IMR-90 (cell line): Measurements from ENCODE around the gene ZNF362. TPM values are rescaled to one million over a fixed set of nuclear protein-coding genes. Genes with fewer than 3 reads are reported as not detected.

Experiments used
- ATAC-seq: fragments of 200-7000 bp; cut with Tn5 transposase; 2 replicates; pipeline ENCODE4 v1.9.1; 2020; ENCODE audit warnings: low read depth, mild to moderate bottlenecking, moderate library complexity
- BruUV-seq: library from RNA; stranded (reverse); fragments of 400-500 nt; replicated peaks from 2 replicates; lab custom pipeline; 2021; lab: Mats Ljungman, UMichigan
- CTCF ChIA-PET: fragments of 300-600 bp; formaldehyde crosslinking; extraction: SDS; loops from one replicate; lab custom pipeline; 2021; ENCODE audit warnings: antibody characterized with exemption; lab: Yijun Ruan, JAX
- POLR2A ChIA-PET: fragments of 300-600 bp; sonication (Branson Sonifier 250); formaldehyde crosslinking; loops from one replicate; lab custom pipeline; 2022; ENCODE audit warnings: antibody characterized with exemption; ENCODE audit not compliant: unreplicated experiment; lab: Charles Lee
- DNase-seq: peaks from one replicate; pipeline ENCODE4 v3.0.0; 2013
- H2AFZ ChIP-seq: replicated peaks from 2 replicates; pipeline ENCODE3; 2013; ENCODE audit warnings: low read length, mild to moderate bottlenecking; ENCODE audit not compliant: poor library complexity
- H2AK5ac ChIP-seq: 2 replicates; pipeline ENCODE4 v1.6.1; 2013; ENCODE audit warnings: low read depth, low read length, inconsistent platforms
- H2AK9ac ChIP-seq: replicated peaks from 2 replicates; pipeline ENCODE3; 2013; ENCODE audit warnings: mild to moderate bottlenecking, low read depth, low read length, moderate library complexity; ENCODE audit not compliant: poor library complexity
- H2BK120ac ChIP-seq: 2 replicates; pipeline ENCODE4 v1.6.1; 2013; ENCODE audit warnings: low read depth, low read length, inconsistent platforms
- H2BK15ac ChIP-seq: 3 replicates; pipeline ENCODE4 v1.6.1; 2013; ENCODE audit warnings: low read depth, low read length, inconsistent platforms
- H2BK20ac ChIP-seq: 2 replicates; pipeline ENCODE4 v1.6.1; 2013; ENCODE audit warnings: low read depth, mild to moderate bottlenecking, inconsistent platforms, low read length, moderate library complexity
- H2BK5ac ChIP-seq: 2 replicates; pipeline ENCODE4 v1.6.1; 2013; ENCODE audit warnings: mild to moderate bottlenecking, low read depth, low read length, inconsistent platforms; ENCODE audit not compliant: poor library complexity, severe bottlenecking
- H3K14ac ChIP-seq: replicated peaks from 2 replicates; pipeline ENCODE4 v1.6.1; 2013; ENCODE audit warnings: low read depth, low read length, inconsistent platforms
- H3K18ac ChIP-seq: 2 replicates; pipeline ENCODE4 v1.6.1; 2013; ENCODE audit warnings: low read depth, low read length, control low read depth
- H3K23ac ChIP-seq: 2 replicates; pipeline ENCODE4 v1.6.1; 2013; ENCODE audit warnings: low read depth, low read length, inconsistent platforms
- H3K27ac ChIP-seq: 2 replicates; pipeline ENCODE4 v1.5.1; 2013; ENCODE audit warnings: mild to moderate bottlenecking, control low read depth, low read length; ENCODE audit not compliant: insufficient read depth
- H3K27me3 ChIP-seq: 2 replicates; pipeline ENCODE4 v1.6.1; 2013; ENCODE audit warnings: low read length; ENCODE audit not compliant: control insufficient read depth, insufficient read depth
- H3K36me3 ChIP-seq: 2 replicates; pipeline ENCODE4 v1.6.1; 2013; ENCODE audit warnings: low read length, mixed read lengths; ENCODE audit not compliant: control insufficient read depth, insufficient read depth
- H3K4ac ChIP-seq: 2 replicates; pipeline ENCODE4 v1.6.1; 2013; ENCODE audit warnings: low read depth, low read length, inconsistent platforms
- H3K4me1 ChIP-seq: 2 replicates; pipeline ENCODE4 v1.6.1; 2013; ENCODE audit warnings: low read length, mixed read lengths; ENCODE audit not compliant: control insufficient read depth, insufficient read depth
- H3K4me2 ChIP-seq: 2 replicates; pipeline ENCODE4 v1.6.1; 2013; ENCODE audit warnings: low read depth, mild to moderate bottlenecking, control low read depth, low read length, moderate library complexity
- H3K4me3 ChIP-seq: 2 replicates; pipeline ENCODE4 v1.5.1; 2013; ENCODE audit warnings: low read depth, mild to moderate bottlenecking, control low read depth, low read length, moderate library complexity; ENCODE audit not compliant: insufficient read depth
- H3K56ac ChIP-seq: 2 replicates; pipeline ENCODE4 v1.6.1; 2013; ENCODE audit warnings: low read length, inconsistent platforms; ENCODE audit not compliant: insufficient read depth; ENCODE audit errors: extremely low read depth
- H3K79me1 ChIP-seq, 2 experiments: 2 replicates each; pipeline ENCODE4 v1.6.1; 2013; ENCODE audit warnings: low read length in 2 of 2, inconsistent platforms in 1 of 2, low read depth in 1 of 2
- H3K9ac ChIP-seq: 2 replicates; pipeline ENCODE4 v1.6.1; 2013; ENCODE audit warnings: low read depth, low read length, control low read depth
- H3K9me1 ChIP-seq: 2 replicates; pipeline ENCODE4 v1.6.1; 2013; ENCODE audit warnings: low read length, inconsistent platforms; ENCODE audit not compliant: insufficient read depth
- H3K9me3 ChIP-seq: 2 replicates; pipeline ENCODE4 v1.6.1; 2013; ENCODE audit warnings: low read length; ENCODE audit not compliant: control insufficient read depth, insufficient read depth
- H4K20me1 ChIP-seq: 2 replicates; pipeline ENCODE4 v1.6.1; 2013; ENCODE audit warnings: low read length, inconsistent platforms; ENCODE audit not compliant: insufficient read depth
- H4K5ac ChIP-seq: 2 replicates; pipeline ENCODE4 v1.6.1; 2013; ENCODE audit warnings: mild to moderate bottlenecking, low read depth, low read length, control low read depth
- H4K8ac ChIP-seq, 2 experiments: 2 replicates each; pipeline ENCODE4 v1.6.1; 2013; ENCODE audit warnings: low read depth in 2 of 2, low read length in 2 of 2, control low read depth in 1 of 2, inconsistent platforms in 1 of 2
- H4K91ac ChIP-seq: 2 replicates; pipeline ENCODE4 v1.6.1; 2013; ENCODE audit warnings: low read depth, low read length, inconsistent platforms; ENCODE audit not compliant: insufficient read depth
- BHLHE40 ChIP-seq: fragments of 150-350 bp; IDR thresholded peaks from 2 replicates; pipeline ENCODE4 v1.6.1; 2016; ENCODE audit warnings: mild to moderate bottlenecking, low read depth, low read length
- CEBPB ChIP-seq: IDR thresholded peaks from 2 replicates; pipeline ENCODE4 v1.6.1; 2012; ENCODE audit warnings: low read depth, low read length, improper control_type of control experiment
- CHD1 ChIP-seq: IDR thresholded peaks from 2 replicates; pipeline ENCODE4 v1.6.1; 2012; ENCODE audit warnings: low read depth, low read length, improper control_type of control experiment
- FOS ChIP-seq: fragments of 150-350 bp; IDR thresholded peaks from 2 replicates; pipeline ENCODE4 v1.6.1; 2016; ENCODE audit warnings: low read depth, low read length
- MAFK ChIP-seq: IDR thresholded peaks from 2 replicates; pipeline ENCODE4 v1.6.1; 2012; ENCODE audit warnings: low read depth, low read length, improper control_type of control experiment
- MAZ ChIP-seq: IDR thresholded peaks from 2 replicates; pipeline ENCODE4 v1.6.1; 2012; ENCODE audit warnings: low read depth, mild to moderate bottlenecking, low read length, improper control_type of control experiment, moderate library complexity, borderline replicate concordance
- MXI1 ChIP-seq: IDR thresholded peaks from 2 replicates; pipeline ENCODE4 v1.6.1; 2012; ENCODE audit warnings: low read depth, mild to moderate bottlenecking, low read length, moderate library complexity, borderline replicate concordance
- NFE2L2 ChIP-seq: fragments of 150-350 bp; IDR thresholded peaks from 2 replicates; pipeline ENCODE4 v1.6.1; 2016; ENCODE audit warnings: low read depth, mild to moderate bottlenecking, low read length
- POLR2A ChIP-seq: IDR thresholded peaks from 2 replicates; pipeline ENCODE4 v1.6.1; 2012; ENCODE audit warnings: mild to moderate bottlenecking, low read depth, low read length
- RAD21 ChIP-seq: IDR thresholded peaks from 2 replicates; pipeline ENCODE4 v1.6.1; 2012; ENCODE audit warnings: low read length, improper control_type of control experiment
- RCOR1 ChIP-seq: IDR thresholded peaks from 2 replicates; pipeline ENCODE4 v1.6.1; 2012; ENCODE audit warnings: mild to moderate bottlenecking, low read length, improper control_type of control experiment; ENCODE audit not compliant: insufficient replicate concordance
- RFX5 ChIP-seq: IDR thresholded peaks from 2 replicates; pipeline ENCODE4 v1.8.0; 2012; ENCODE audit warnings: low read depth, mild to moderate bottlenecking, low read length, moderate library complexity
- SMC3 ChIP-seq: fragments of 150-350 bp; IDR thresholded peaks from 2 replicates; pipeline ENCODE4 v1.6.1; 2016; ENCODE audit warnings: low read depth, mild to moderate bottlenecking, antibody characterized with exemption, low read length, moderate library complexity
- WGBS, 2 experiments: methylation state at CpG; one replicate each; pipeline versions ENCODE4 v1.1.5 to v1.1.7; 2013; ENCODE audit warnings: missing lambda C conversion rate in 2 of 2; ENCODE audit not compliant: insufficient read length in 1 of 2; ENCODE audit errors: extremely low coverage in 2 of 2; 5-methylcytosine and 5-hydroxymethylcytosine counted together
- dilution Hi-C: fragments of 300-500 bp; cut with HindIII; formaldehyde crosslinking; loops from one replicate; pipeline ENCODE4 v1.14.3; 2018; ENCODE audit warnings: low sequenced_read_pairs; ENCODE audit not compliant: unreplicated experiment
- in situ Hi-C: fragments of 300-500 bp; cut with MboI; formaldehyde crosslinking; loops from 3 replicates; pipeline ENCODE4 v1.14.3; 2019; ENCODE audit warnings: low sequenced_read_pairs, inconsistent platforms, mixed read lengths
- intact Hi-C: fragments of 100-400 bp; cut with micrococcal nuclease; formaldehyde crosslinking; loops from 2 replicates; pipeline ENCODE4 v1.10.0; 2022
- polyA plus RNA-seq, 3 experiments: library from polyadenylated mRNA; depleted of rRNA; stranded (reverse); fragments of >200 nt; gene quantifications; 2 replicates each; pipeline ENCODE4 v1.2.3, GENCODE V29; 2012; ENCODE audit warnings: low replicate concordance in 1 of 3
- total RNA-seq: library from RNA; depleted of rRNA; stranded (reverse); fragments of >200 nt; gene quantifications from 2 replicates; pipeline ENCODE4 v1.2.3, GENCODE V29; 2012
- TF ChIP-seq, protein P1 (sequence below): fragments of 150-350 bp; IDR thresholded peaks from 2 replicates; pipeline ENCODE4 v1.6.1; 2017; ENCODE audit warnings: mild to moderate bottlenecking, antibody characterized with exemption, low read length, low read depth
- TF ChIP-seq, protein P2 (sequence below): fragments of 150-350 bp; IDR thresholded peaks from 2 replicates; pipeline ENCODE4 v1.6.1; 2016; ENCODE audit warnings: low read depth, mild to moderate bottlenecking, low read length, moderate library complexity, borderline replicate concordance
- TF ChIP-seq, protein P3 (sequence below): conservative IDR thresholded peaks from 2 replicates; pipeline ENCODE4 v1.5.1; 2012; ENCODE audit warnings: mild to moderate bottlenecking, low read depth, low read length, improper control_type of control experiment

Gene ZNF362
- total and polyA plus RNA-seq, 2 of the 4 experiments (the other 2 are of a cell fraction): 5.7 to 12.9 TPM

- Histone ChIP-seq H2BK15ac (no peak overlapping the region), H3K4me2 (no peak overlapping the region), H2BK20ac (no peak overlapping the region), H4K91ac (no peak overlapping the region), H3K56ac (no peak overlapping the region), H3K27me3 (0 out of 2 replicates have a peak, but pooled peaks cover 2% of the 10 kb centered on the region), H3K18ac (no peak overlapping the region), H2AK9ac (no peak overlapping the region), H3K4ac (no peak overlapping the region), H4K8ac (no peak overlapping the region), H3K23ac (no peak overlapping the region), H4K5ac (no peak overlapping the region), H2BK120ac (no peak overlapping the region), H3K4me1 (peaks cover 6% of the 10 kb centered on the region), H3K9me3 (no peaks in the 10 kb centered on the region), H4K20me1 (no peaks in the 10 kb centered on the region), H3K9ac (no peak overlapping the region), H3K27ac (no peak overlapping the region), H3K4me3 (no peak overlapping the region), H3K9me1 (peaks cover 4% of the 10 kb centered on the region; the same call in 1 of the 2 replicates), H3K14ac (no peak overlapping the region), H2BK5ac (no peak overlapping the region), H2AFZ (no peak overlapping the region), H3K36me3 (no peaks in the 10 kb centered on the region), H2AK5ac (no peak overlapping the region; the same call in 1 of the 2 replicates), H3K79me1 (no peaks in the 10 kb centered on the region)
- WGBS, 2 experiments: no CpG with 5 or more reads among the region's 3 CpGs
- TF ChIP-seq POLR2A (no peak), FOS (no peak), NFE2L2 (no peak), CEBPB (no peak), MAZ (no peak), RCOR1 (no peak), MAFK (no peak), RAD21 (no peak), SMC3 (no peak), CHD1 (no peak), RFX5 (no peak), MXI1 (no peak), BHLHE40 (no peak)
- TF ChIP-seq, protein P1, sequence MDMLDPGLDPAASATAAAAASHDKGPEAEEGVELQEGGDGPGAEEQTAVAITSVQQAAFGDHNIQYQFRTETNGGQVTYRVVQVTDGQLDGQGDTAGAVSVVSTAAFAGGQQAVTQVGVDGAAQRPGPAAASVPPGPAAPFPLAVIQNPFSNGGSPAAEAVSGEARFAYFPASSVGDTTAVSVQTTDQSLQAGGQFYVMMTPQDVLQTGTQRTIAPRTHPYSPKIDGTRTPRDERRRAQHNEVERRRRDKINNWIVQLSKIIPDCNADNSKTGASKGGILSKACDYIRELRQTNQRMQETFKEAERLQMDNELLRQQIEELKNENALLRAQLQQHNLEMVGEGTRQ: no peak
- TF ChIP-seq, protein P2, sequence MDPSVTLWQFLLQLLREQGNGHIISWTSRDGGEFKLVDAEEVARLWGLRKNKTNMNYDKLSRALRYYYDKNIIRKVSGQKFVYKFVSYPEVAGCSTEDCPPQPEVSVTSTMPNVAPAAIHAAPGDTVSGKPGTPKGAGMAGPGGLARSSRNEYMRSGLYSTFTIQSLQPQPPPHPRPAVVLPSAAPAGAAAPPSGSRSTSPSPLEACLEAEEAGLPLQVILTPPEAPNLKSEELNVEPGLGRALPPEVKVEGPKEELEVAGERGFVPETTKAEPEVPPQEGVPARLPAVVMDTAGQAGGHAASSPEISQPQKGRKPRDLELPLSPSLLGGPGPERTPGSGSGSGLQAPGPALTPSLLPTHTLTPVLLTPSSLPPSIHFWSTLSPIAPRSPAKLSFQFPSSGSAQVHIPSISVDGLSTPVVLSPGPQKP: no peak
- TF ChIP-seq, protein P3, sequence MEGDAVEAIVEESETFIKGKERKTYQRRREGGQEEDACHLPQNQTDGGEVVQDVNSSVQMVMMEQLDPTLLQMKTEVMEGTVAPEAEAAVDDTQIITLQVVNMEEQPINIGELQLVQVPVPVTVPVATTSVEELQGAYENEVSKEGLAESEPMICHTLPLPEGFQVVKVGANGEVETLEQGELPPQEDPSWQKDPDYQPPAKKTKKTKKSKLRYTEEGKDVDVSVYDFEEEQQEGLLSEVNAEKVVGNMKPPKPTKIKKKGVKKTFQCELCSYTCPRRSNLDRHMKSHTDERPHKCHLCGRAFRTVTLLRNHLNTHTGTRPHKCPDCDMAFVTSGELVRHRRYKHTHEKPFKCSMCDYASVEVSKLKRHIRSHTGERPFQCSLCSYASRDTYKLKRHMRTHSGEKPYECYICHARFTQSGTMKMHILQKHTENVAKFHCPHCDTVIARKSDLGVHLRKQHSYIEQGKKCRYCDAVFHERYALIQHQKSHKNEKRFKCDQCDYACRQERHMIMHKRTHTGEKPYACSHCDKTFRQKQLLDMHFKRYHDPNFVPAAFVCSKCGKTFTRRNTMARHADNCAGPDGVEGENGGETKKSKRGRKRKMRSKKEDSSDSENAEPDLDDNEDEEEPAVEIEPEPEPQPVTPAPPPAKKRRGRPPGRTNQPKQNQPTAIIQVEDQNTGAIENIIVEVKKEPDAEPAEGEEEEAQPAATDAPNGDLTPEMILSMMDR: no peak
- no TSS peak for BruUV-seq
- dilution Hi-C loops: no loop called here
- ChIA-PET CTCF (no interaction called here), POLR2A (no interaction called here)
- in situ Hi-C loops: no loop called here
- ATAC-seq (no peak), DNase-seq (no peak)
- intact Hi-C loops: no loop called here
Observed at GRCh38 chr1:33232716-33233115, 23.6 kb upstream of the ZNF362 start.
